ENCODE data around the gene IFFO2. TPM values are rescaled to one million over a fixed set of nuclear protein-coding genes. Genes with fewer than 3 reads are reported as not detected.

IFFO2 gene
- total and polyA plus RNA-seq, 2 of the 8 experiments (the other 6 are each of a cell fraction or from before 2014, with no cell fraction given), result 6.6 to 10.4 TPM

- H3K23me2 ChIP-seq (ENCODE audit: low read depth, low read length), result no peaks in the 10 kb centered on the region
- no peaks in the 10 kb centered on the region for H3K79me1 ChIP-seq (ENCODE audit: low read depth, low read length)
- TF ChIP-seq NRF1 (IDR thresholded peaks at IDR 0.05; ENCODE audit: low read depth, low read length) (no peak), JUND (IDR thresholded peaks at IDR 0.05; ENCODE audit: low read length) (no peak), RBBP5 (IDR thresholded peaks at IDR 0.05; ENCODE audit: borderline replicate concordance, low read depth, low read length) (no peak)
- H3K27me3 ChIP-seq (replicated peaks in 1 of 4; ENCODE audit: control insufficient read depth in 3 of 4, extremely low read depth in 1 of 4, insufficient read depth in 3 of 4, low read length in 3 of 4), result no peaks in the 10 kb centered on the region
- no peak overlapping the region for H3K4ac ChIP-seq (replicated peaks; ENCODE audit: insufficient read length, low read depth, low read length)
- no peak for DNase-seq (ENCODE audit: low read depth in 1 of 2, low spot score in 2 of 2)
- H4K20me1 ChIP-seq (replicated peaks in 1 of 2; ENCODE audit: control insufficient read depth in 1 of 2, insufficient read depth in 2 of 2, low read length in 2 of 2), result peaks cover 0 to 8% of the 10 kb centered on the region in 2 experiments
- no peak overlapping the region for H3K4me3 ChIP-seq (ENCODE audit: extremely low read depth in 1 of 4, insufficient read depth in 2 of 4, low read depth in 3 of 4, low read length in 4 of 4)
- H3K56ac ChIP-seq (replicated peaks; ENCODE audit: insufficient read length, low read depth, low read length), result no peak overlapping the region
- H3K18ac ChIP-seq (ENCODE audit: extremely low read depth, low read length), result no peak overlapping the region
- H2BK12ac ChIP-seq (ENCODE audit: low read depth, low read length), result no peak overlapping the region
- no peak overlapping the region for H2BK120ac ChIP-seq (replicated peaks; ENCODE audit: low read depth, low read length)
- no peaks in the 10 kb centered on the region for H3K79me2 ChIP-seq (ENCODE audit: control insufficient read depth in 1 of 2, insufficient read depth in 2 of 2, low read length in 2 of 2)
- H4K5ac ChIP-seq (ENCODE audit: insufficient read length, low read depth, low read length), result no peak overlapping the region
- H2BK5ac ChIP-seq (ENCODE audit: low read depth, low read length), result no peak overlapping the region
- WGBS, 2 experiments (ENCODE audit: extremely low coverage in 1 of 2, insufficient coverage in 1 of 2, insufficient read length in 1 of 2, insufficient replicate concordance in 2 of 2, low coverage in 1 of 2, low lambda C conversion rate in 2 of 2, missing lambda C conversion rate in 1 of 2), result 89% methylated on average over 12 of the region's 17 CpGs; no CpG with 5 or more reads in 1 of the 2 experiments
- H4K91ac ChIP-seq (replicated peaks; ENCODE audit: insufficient read length, low read length), result no peak overlapping the region
- H3K4me1 ChIP-seq (replicated peaks in 1 of 4; ENCODE audit: control insufficient read depth in 3 of 4, insufficient read depth in 4 of 4, low read length in 3 of 4), result no peaks in the 10 kb centered on the region
- no peak overlapping the region for H2BK20ac ChIP-seq (ENCODE audit: low read length)
- POLR2A ChIA-PET (ENCODE audit: partially characterized antibody), result interaction anchor here (0.8 to 1.4 kb wide), 3 partner anchors 8 to 24 kb away, joined by 4 to 5 read pairs (median 5); partner anchors contain the start of gene ALDH4A1
- no peak overlapping the region for H3K27ac ChIP-seq (ENCODE audit: low read depth, low read length)
- no peak overlapping the region for H3K9ac ChIP-seq (replicated peaks in 1 of 4; ENCODE audit: extremely low read depth in 1 of 4, low read depth in 3 of 4, low read length in 3 of 4)
- no peak overlapping the region for H3K4me2 ChIP-seq (ENCODE audit: insufficient read depth in 1 of 2, low read depth in 2 of 2, low read length in 2 of 2)
- no peak overlapping the region for H3K14ac ChIP-seq (ENCODE audit: insufficient read length)
- no peak for FAIRE-seq
- no peak overlapping the region for H2AFZ ChIP-seq (ENCODE audit: low read length)
- no peaks in the 10 kb centered on the region for H3K9me3 ChIP-seq (ENCODE audit: insufficient read depth in 2 of 2, low read depth in 1 of 2, low read length in 1 of 2)
- no peak overlapping the region for H3K23ac ChIP-seq (ENCODE audit: insufficient read length)
- CTCF ChIA-PET (ENCODE audit: partially characterized antibody), result interaction anchor here (0.6 to 14.4 kb wide), 17 partner anchors 10 to 299 kb away, joined by 3 to 131 read pairs (median 8); partner anchors contain the start of gene ALDH4A1
- H4K8ac ChIP-seq (ENCODE audit: extremely low read depth, insufficient read depth, low read length), result no peak overlapping the region
- no peak overlapping the region for H2BK15ac ChIP-seq (ENCODE audit: low read length)
- no peak overlapping the region for H2AK5ac ChIP-seq (ENCODE audit: low read depth, low read length)
- peaks cover 0 to 11% (median 2%) of the 10 kb centered on the region in 4 experiments; a peak in 4 of 8 replicates for H3K36me3 ChIP-seq (ENCODE audit: control insufficient read depth in 2 of 4, insufficient read depth in 4 of 4, low read length in 3 of 4)
These were observed 71.0 kb downstream of the IFFO2 start for GRCh38 chr1:18885311-18886002.
